Activated T-helper 17 cell treated with anti-CD3 and anti-CD28 coated beads, Interleukin-2, amount 50 U/mL, for 72 hours (primary cell): ENCODE data around the gene ITPK1. TPM values are rescaled to one million over a fixed set of nuclear protein-coding genes. Genes with fewer than 3 reads are reported as not detected.

Experiments used
- ATAC-seq: fragments of 150-1000 bp; cut with Tn5 transposase; replicated peaks from 2 replicates; pipeline ENCODE4 v1.10.0; 2021; ENCODE audit warnings: mild to moderate bottlenecking, moderate library complexity
- H3K27ac Mint-ChIP-seq: one replicate; pipeline ENCODE4 v1.8.0; 2022; ENCODE audit warnings: mixed read lengths
- H3K27me3 Mint-ChIP-seq: one replicate; pipeline ENCODE4 v1.8.0; 2022; ENCODE audit warnings: mixed read lengths
- H3K36me3 Mint-ChIP-seq: one replicate; pipeline ENCODE4 v1.8.0; 2022; ENCODE audit warnings: low read depth, mild to moderate bottlenecking, mixed read lengths
- H3K4me1 Mint-ChIP-seq: one replicate; pipeline ENCODE4 v1.8.0; 2022; ENCODE audit warnings: mixed read lengths
- H3K4me3 Mint-ChIP-seq: one replicate; pipeline ENCODE4 v1.8.0; 2022; ENCODE audit warnings: mild to moderate bottlenecking, mixed read lengths
- H3K9me3 Mint-ChIP-seq: one replicate; pipeline ENCODE4 v1.8.0; 2022; ENCODE audit warnings: mixed read lengths
- total RNA-seq, 2 donors: library from RNA; stranded (reverse); gene quantifications; one replicate each; pipeline ENCODE4 v1.2.3, GENCODE V29; 2022

ITPK1 gene
- total RNA-seq, 2 donors from 2014 or later: 32.1 to 48.9 TPM

GRCh38 chr14:93034671-93034994, 81.1 kb downstream of the ITPK1 start:
- H3K36me3 Mint-ChIP-seq: no peaks in the 10 kb centered on the region
- H3K27me3 Mint-ChIP-seq: no peaks in the 10 kb centered on the region
- H3K4me3 Mint-ChIP-seq: no peak overlapping the region
- peak; percentile 13 for ATAC-seq
- H3K27ac Mint-ChIP-seq: peak overlapping the region; percentile 74
- no peaks in the 10 kb centered on the region for H3K9me3 Mint-ChIP-seq
- H3K4me1 Mint-ChIP-seq: peaks cover 25% of the 10 kb centered on the region

- ATAC-seq: peak; percentile 72
- Mint-ChIP-seq H3K36me3 (no peaks in the 10 kb centered on the region), H3K4me3 (peak overlapping the region; percentile 6), H3K4me1 (peaks cover 22% of the 10 kb centered on the region), H3K9me3 (no peaks in the 10 kb centered on the region), H3K27me3 (no peaks in the 10 kb centered on the region), H3K27ac (peak overlapping the region; percentile 75)
Observed at GRCh38 chr14:93033983-93034670, 81.6 kb downstream of the ITPK1 start.

- no peak for ATAC-seq
- Mint-ChIP-seq H3K27me3 (no peaks in the 10 kb centered on the region), H3K4me3 (peak overlapping the region; percentile 6), H3K27ac (peak overlapping the region; percentile 75), H3K9me3 (no peaks in the 10 kb centered on the region), H3K4me1 (peaks cover 19% of the 10 kb centered on the region), H3K36me3 (no peaks in the 10 kb centered on the region)
Observed at GRCh38 chr14:93033084-93033982, 82.4 kb downstream of the ITPK1 start.

- H3K27ac Mint-ChIP-seq: no peak overlapping the region
Observed at GRCh38 chr14:93032421-93032936, 83.2 kb downstream of the ITPK1 start.

GRCh38 chr14:93031505-93032315, 84.0 kb downstream of the ITPK1 start:
- Mint-ChIP-seq H3K9me3 (no peaks in the 10 kb centered on the region), H3K4me1 (peaks cover 19% of the 10 kb centered on the region), H3K27ac (no peak overlapping the region), H3K27me3 (no peaks in the 10 kb centered on the region), H3K4me3 (no peak overlapping the region), H3K36me3 (no peaks in the 10 kb centered on the region)
- no peak for ATAC-seq

More at GRCh38 chr14:93032421-93032936, 83.2 kb downstream of the ITPK1 start:
- Mint-ChIP-seq H3K27me3 (no peaks in the 10 kb centered on the region), H3K36me3 (no peaks in the 10 kb centered on the region), H3K4me1 (peaks cover 19% of the 10 kb centered on the region), H3K9me3 (no peaks in the 10 kb centered on the region), H3K4me3 (no peak overlapping the region)
- ATAC-seq: no peak

GRCh38 chr14:93030761-93031160, 85.0 kb downstream of the ITPK1 start:
- no peak overlapping the region for H3K27ac Mint-ChIP-seq
- no peaks in the 10 kb centered on the region for H3K9me3 Mint-ChIP-seq
- H3K36me3 Mint-ChIP-seq: no peaks in the 10 kb centered on the region
- H3K27me3 Mint-ChIP-seq: no peaks in the 10 kb centered on the region
- H3K4me1 Mint-ChIP-seq: peaks cover 19% of the 10 kb centered on the region
- no peak overlapping the region for H3K4me3 Mint-ChIP-seq
- no peak for ATAC-seq

- Mint-ChIP-seq H3K27ac (peak overlapping the region; percentile 23), H3K4me3 (no peak overlapping the region), H3K27me3 (no peaks in the 10 kb centered on the region), H3K9me3 (no peaks in the 10 kb centered on the region), H3K4me1 (peaks cover 22% of the 10 kb centered on the region), H3K36me3 (no peaks in the 10 kb centered on the region)
- ATAC-seq: no peak
Observed at GRCh38 chr14:93029911-93030508, 85.7 kb downstream of the ITPK1 start.

GRCh38 chr14:93029417-93029816, 86.3 kb downstream of the ITPK1 start:
- no peak for ATAC-seq
- Mint-ChIP-seq H3K9me3 (no peaks in the 10 kb centered on the region), H3K4me1 (peaks cover 19% of the 10 kb centered on the region)

GRCh38 chr14:93028724-93029076, 87.0 kb downstream of the ITPK1 start:
- Mint-ChIP-seq H3K36me3 (no peaks in the 10 kb centered on the region), H3K4me3 (no peak overlapping the region), H3K27ac (no peak overlapping the region), H3K9me3 (no peaks in the 10 kb centered on the region), H3K27me3 (no peaks in the 10 kb centered on the region), H3K4me1 (peaks cover 17% of the 10 kb centered on the region)
- ATAC-seq: no peak

More at GRCh38 chr14:93029417-93029816, 86.3 kb downstream of the ITPK1 start:
- H3K36me3 Mint-ChIP-seq: no peaks in the 10 kb centered on the region
- no peaks in the 10 kb centered on the region for H3K27me3 Mint-ChIP-seq
- no peak overlapping the region for H3K4me3 Mint-ChIP-seq
- no peak overlapping the region for H3K27ac Mint-ChIP-seq

- no peaks in the 10 kb centered on the region for H3K36me3 Mint-ChIP-seq
- H3K27ac Mint-ChIP-seq: no peak overlapping the region
- H3K9me3 Mint-ChIP-seq: no peaks in the 10 kb centered on the region
- H3K4me3 Mint-ChIP-seq: no peak overlapping the region
- no peak for ATAC-seq
- peaks cover 14% of the 10 kb centered on the region for H3K4me1 Mint-ChIP-seq
- H3K27me3 Mint-ChIP-seq: no peaks in the 10 kb centered on the region
Observed at GRCh38 chr14:93027810-93028723, 87.7 kb downstream of the ITPK1 start.

GRCh38 chr14:93026339-93026738, 89.4 kb downstream of the ITPK1 start:
- no peaks in the 10 kb centered on the region for H3K36me3 Mint-ChIP-seq
- H3K27me3 Mint-ChIP-seq: no peaks in the 10 kb centered on the region
- no peak overlapping the region for H3K27ac Mint-ChIP-seq
- no peak overlapping the region for H3K4me3 Mint-ChIP-seq
- no peaks in the 10 kb centered on the region for H3K9me3 Mint-ChIP-seq
- peaks cover 26% of the 10 kb centered on the region for H3K4me1 Mint-ChIP-seq
- ATAC-seq: no peak

GRCh38 chr14:93025055-93025454, 90.7 kb downstream of the ITPK1 start:
- H3K27me3 Mint-ChIP-seq: no peaks in the 10 kb centered on the region
- no peaks in the 10 kb centered on the region for H3K36me3 Mint-ChIP-seq
- peak overlapping the region; percentile 42 for H3K27ac Mint-ChIP-seq
- peaks cover 26% of the 10 kb centered on the region for H3K4me1 Mint-ChIP-seq
- H3K4me3 Mint-ChIP-seq: no peak overlapping the region
- H3K9me3 Mint-ChIP-seq: no peaks in the 10 kb centered on the region
- no peak for ATAC-seq

- peak overlapping the region; percentile 43 for H3K27ac Mint-ChIP-seq
- H3K36me3 Mint-ChIP-seq: no peaks in the 10 kb centered on the region
- ATAC-seq: no peak
- H3K4me3 Mint-ChIP-seq: no peak overlapping the region
- no peaks in the 10 kb centered on the region for H3K9me3 Mint-ChIP-seq
- H3K27me3 Mint-ChIP-seq: no peaks in the 10 kb centered on the region
- H3K4me1 Mint-ChIP-seq: peaks cover 24% of the 10 kb centered on the region
Observed at GRCh38 chr14:93024493-93024892, 91.2 kb downstream of the ITPK1 start.
